ENCODE data around the gene PAX7. TPM values are rescaled to one million over a fixed set of nuclear protein-coding genes. Genes with fewer than 3 reads are reported as not detected.

PAX7 gene
- total and polyA plus RNA-seq, 2 of the 4 experiments (the other 2 are of a cell fraction) = not detected

- Histone ChIP-seq H3K79me1 (ENCODE audit: low read depth in 1 of 2, low read length in 2 of 2) (no peaks in the 10 kb centered on the region), H4K20me1 (ENCODE audit: insufficient read depth, low read length) (no peaks in the 10 kb centered on the region), H3K14ac (replicated peaks; ENCODE audit: low read depth, low read length) (no peak overlapping the region), H2BK120ac (ENCODE audit: low read depth, low read length) (no peak overlapping the region), H3K4me1 (ENCODE audit: control insufficient read depth, insufficient read depth, low read length) (no peaks in the 10 kb centered on the region), H3K4me2 (ENCODE audit: low read depth, low read length) (no peak overlapping the region), H3K9ac (ENCODE audit: low read depth, low read length) (no peak overlapping the region), H3K27ac (ENCODE audit: insufficient read depth, low read length) (no peak overlapping the region), H2AK9ac (replicated peaks; ENCODE audit: low read depth, low read length, poor library complexity) (no peak overlapping the region), H3K23ac (ENCODE audit: low read depth, low read length) (no peak overlapping the region), H3K36me3 (ENCODE audit: control insufficient read depth, insufficient read depth, low read length) (no peaks in the 10 kb centered on the region), H3K9me1 (ENCODE audit: insufficient read depth, low read length) (no peaks in the 10 kb centered on the region), H4K5ac (ENCODE audit: low read depth, low read length) (no peak overlapping the region), H3K9me3 (ENCODE audit: control insufficient read depth, insufficient read depth, low read length) (no peaks in the 10 kb centered on the region), H3K4me3 (ENCODE audit: insufficient read depth, low read depth, low read length) (no peak overlapping the region), H4K91ac (ENCODE audit: insufficient read depth, low read depth, low read length) (no peak overlapping the region), H3K27me3 (ENCODE audit: control insufficient read depth, insufficient read depth, low read length) (peaks cover 2% of the 10 kb centered on the region; the same call in 1 of the 2 replicates), H2BK5ac (ENCODE audit: low read depth, low read length, poor library complexity, severe bottlenecking) (no peak overlapping the region), H3K56ac (ENCODE audit: extremely low read depth, insufficient read depth, low read length) (no peak overlapping the region), H3K18ac (ENCODE audit: low read depth, low read length) (no peak overlapping the region), H2AK5ac (ENCODE audit: low read depth, low read length) (no peak overlapping the region), H3K4ac (ENCODE audit: low read depth, low read length) (no peak overlapping the region), H2AFZ (replicated peaks; ENCODE audit: low read length, poor library complexity) (no peak overlapping the region), H4K8ac (ENCODE audit: low read depth in 2 of 2, low read length in 2 of 2) (no peak overlapping the region), H2BK20ac (ENCODE audit: low read depth, low read length) (no peak overlapping the region), H2BK15ac (ENCODE audit: low read depth, low read length) (no peak overlapping the region)
- in situ Hi-C loops (cut with MboI; ENCODE audit: low sequenced_read_pairs) (no loop called here), dilution Hi-C loops (cut with HindIII; ENCODE audit: low sequenced_read_pairs, unreplicated experiment) (no loop called here), intact Hi-C loops (cut with micrococcal nuclease) (no loop called here)
- ChIA-PET POLR2A (ENCODE audit: unreplicated experiment) (no interaction called here), CTCF (interaction anchor here (0.6 kb wide), 1 partner anchor 166 kb away, joined by 4 read pairs; no protein-coding TSS in a partner anchor)
- no TSS peak for BruUV-seq (replicated peaks)
- WGBS, 2 experiments (ENCODE audit: extremely low coverage in 2 of 2, insufficient read length in 1 of 2) = 82% methylated on average over 10 of the region's 20 CpGs; no CpG with 5 or more reads in 1 of the 2 experiments
- ATAC-seq (ENCODE audit: low read depth) = no peak
- TF ChIP-seq SMC3 (IDR thresholded peaks at IDR 0.05; ENCODE audit: low read depth, low read length) = no peak
- TF ChIP-seq MXI1 (IDR thresholded peaks at IDR 0.05; ENCODE audit: borderline replicate concordance, low read depth, low read length) = no peak
- TF ChIP-seq USF2 (IDR thresholded peaks at IDR 0.05; ENCODE audit: low read depth, low read length) = no peak
- no peak for TF ChIP-seq NFE2L2 (IDR thresholded peaks at IDR 0.05; ENCODE audit: low read depth, low read length)
- TF ChIP-seq FOS (IDR thresholded peaks at IDR 0.05; ENCODE audit: low read depth, low read length) = no peak
- DNase-seq = no peak
These were observed 61.0 kb downstream of the PAX7 start for GRCh38 chr1:18691648-18692047.

Data from IMR-90 (cell line).